ENCODE measurements around the gene USP13. TPM values are rescaled to one million over a fixed set of nuclear protein-coding genes. Genes with fewer than 3 reads are reported as not detected.

Gene USP13
- total and polyA plus RNA-seq, 4 donors, result 2.4 to 7.3 (median 4.2) TPM

DNA sequence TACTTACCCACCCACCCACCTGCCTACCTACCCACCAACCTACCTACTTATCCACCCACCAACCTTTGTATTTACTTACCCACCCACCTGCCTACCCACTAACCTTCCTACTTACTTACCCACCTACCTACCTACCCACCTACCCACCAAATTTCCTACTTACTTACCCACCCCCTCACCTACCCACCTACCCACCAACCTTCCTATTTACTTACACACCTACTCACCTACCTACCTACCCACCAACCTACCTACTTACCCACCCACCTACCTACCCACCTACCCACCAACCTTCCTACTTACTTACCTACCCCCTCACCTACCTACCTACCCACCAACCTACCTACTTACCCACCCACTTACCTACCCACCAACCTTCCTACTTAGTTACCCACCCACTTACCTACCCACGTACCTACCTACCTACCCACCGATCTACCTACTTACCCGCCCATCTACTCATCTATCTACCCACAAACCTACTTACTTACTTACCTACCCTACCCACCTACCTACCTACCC is 179.6 kb downstream of the USP13 start:
- Histone ChIP-seq H3K9me3 (ENCODE audit: control insufficient read depth in 4 of 4, low read length in 3 of 4) (no peaks in the 10 kb centered on the region), H3K27ac (ENCODE audit: low read depth in 1 of 2, low read length in 2 of 2) (no peak overlapping the region)

DNA sequence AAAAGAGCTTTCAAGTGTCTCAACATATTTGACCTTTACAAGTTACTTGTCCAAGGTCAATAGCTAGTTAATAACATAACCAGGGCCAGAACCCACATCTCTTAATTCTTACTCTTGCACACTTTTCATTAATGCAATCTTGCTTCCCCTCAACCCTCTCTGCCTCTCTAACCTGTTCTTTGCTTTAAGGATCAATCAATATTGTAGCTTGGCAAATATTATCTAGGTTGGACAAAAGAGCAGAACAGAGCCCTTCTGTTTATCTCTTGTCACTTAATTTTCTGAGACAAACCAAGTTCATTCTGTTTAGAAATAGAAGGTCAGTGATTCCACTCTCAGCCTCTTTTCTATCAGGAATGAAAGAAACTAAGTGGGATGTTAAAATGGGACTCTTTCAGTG is 180.5 kb downstream of the USP13 start:
- Histone ChIP-seq H3K36me3 (ENCODE audit: control insufficient read depth in 4 of 4, insufficient read depth in 3 of 4, low read depth in 1 of 4, low read length in 3 of 4) (no peaks in the 10 kb centered on the region), H3K9ac (ENCODE audit: low read depth in 1 of 2, low read length in 2 of 2) (no peak overlapping the region), H3K27ac (ENCODE audit: low read depth in 1 of 2, low read length in 2 of 2) (no peak overlapping the region), H3K4me1 (ENCODE audit: control insufficient read depth in 4 of 4, insufficient read depth in 4 of 4, low read length in 3 of 4) (peaks cover 0 to 4% (median 0%) of the 10 kb centered on the region in 4 donors), H3K9me3 (ENCODE audit: control insufficient read depth in 4 of 4, low read length in 3 of 4) (no peaks in the 10 kb centered on the region), H3K4me3 (ENCODE audit: low read depth in 1 of 3, low read length in 3 of 3) (no peak overlapping the region), H3K27me3 (ENCODE audit: control insufficient read depth in 4 of 4, insufficient read depth in 4 of 4, low read length in 3 of 4) (no peaks in the 10 kb centered on the region)
- no peak for DNase-seq (ENCODE audit: low spot score)
- no peak for TF ChIP-seq HNF4G (IDR thresholded peaks at IDR 0.05)
- no peak for TF ChIP-seq FOXA1 (IDR thresholded peaks at IDR 0.05)
- TF ChIP-seq TAF1 (conservative IDR thresholded peaks at IDR 0.05), result no peak
- TF ChIP-seq, protein P1, sequence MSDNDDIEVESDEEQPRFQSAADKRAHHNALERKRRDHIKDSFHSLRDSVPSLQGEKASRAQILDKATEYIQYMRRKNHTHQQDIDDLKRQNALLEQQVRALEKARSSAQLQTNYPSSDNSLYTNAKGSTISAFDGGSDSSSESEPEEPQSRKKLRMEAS (IDR thresholded peaks at IDR 0.05), result no peak
- TF ChIP-seq, protein P2, sequence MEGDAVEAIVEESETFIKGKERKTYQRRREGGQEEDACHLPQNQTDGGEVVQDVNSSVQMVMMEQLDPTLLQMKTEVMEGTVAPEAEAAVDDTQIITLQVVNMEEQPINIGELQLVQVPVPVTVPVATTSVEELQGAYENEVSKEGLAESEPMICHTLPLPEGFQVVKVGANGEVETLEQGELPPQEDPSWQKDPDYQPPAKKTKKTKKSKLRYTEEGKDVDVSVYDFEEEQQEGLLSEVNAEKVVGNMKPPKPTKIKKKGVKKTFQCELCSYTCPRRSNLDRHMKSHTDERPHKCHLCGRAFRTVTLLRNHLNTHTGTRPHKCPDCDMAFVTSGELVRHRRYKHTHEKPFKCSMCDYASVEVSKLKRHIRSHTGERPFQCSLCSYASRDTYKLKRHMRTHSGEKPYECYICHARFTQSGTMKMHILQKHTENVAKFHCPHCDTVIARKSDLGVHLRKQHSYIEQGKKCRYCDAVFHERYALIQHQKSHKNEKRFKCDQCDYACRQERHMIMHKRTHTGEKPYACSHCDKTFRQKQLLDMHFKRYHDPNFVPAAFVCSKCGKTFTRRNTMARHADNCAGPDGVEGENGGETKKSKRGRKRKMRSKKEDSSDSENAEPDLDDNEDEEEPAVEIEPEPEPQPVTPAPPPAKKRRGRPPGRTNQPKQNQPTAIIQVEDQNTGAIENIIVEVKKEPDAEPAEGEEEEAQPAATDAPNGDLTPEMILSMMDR (IDR thresholded peaks at IDR 0.05; ENCODE audit: low read depth, low read length, missing input control), result no peak
- no peak for TF ChIP-seq JUND (IDR thresholded peaks at IDR 0.05)
- TF ChIP-seq, protein P3, sequence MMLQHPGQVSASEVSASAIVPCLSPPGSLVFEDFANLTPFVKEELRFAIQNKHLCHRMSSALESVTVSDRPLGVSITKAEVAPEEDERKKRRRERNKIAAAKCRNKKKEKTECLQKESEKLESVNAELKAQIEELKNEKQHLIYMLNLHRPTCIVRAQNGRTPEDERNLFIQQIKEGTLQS (IDR thresholded peaks at IDR 0.05), result no peak
- TF ChIP-seq, protein P4, sequence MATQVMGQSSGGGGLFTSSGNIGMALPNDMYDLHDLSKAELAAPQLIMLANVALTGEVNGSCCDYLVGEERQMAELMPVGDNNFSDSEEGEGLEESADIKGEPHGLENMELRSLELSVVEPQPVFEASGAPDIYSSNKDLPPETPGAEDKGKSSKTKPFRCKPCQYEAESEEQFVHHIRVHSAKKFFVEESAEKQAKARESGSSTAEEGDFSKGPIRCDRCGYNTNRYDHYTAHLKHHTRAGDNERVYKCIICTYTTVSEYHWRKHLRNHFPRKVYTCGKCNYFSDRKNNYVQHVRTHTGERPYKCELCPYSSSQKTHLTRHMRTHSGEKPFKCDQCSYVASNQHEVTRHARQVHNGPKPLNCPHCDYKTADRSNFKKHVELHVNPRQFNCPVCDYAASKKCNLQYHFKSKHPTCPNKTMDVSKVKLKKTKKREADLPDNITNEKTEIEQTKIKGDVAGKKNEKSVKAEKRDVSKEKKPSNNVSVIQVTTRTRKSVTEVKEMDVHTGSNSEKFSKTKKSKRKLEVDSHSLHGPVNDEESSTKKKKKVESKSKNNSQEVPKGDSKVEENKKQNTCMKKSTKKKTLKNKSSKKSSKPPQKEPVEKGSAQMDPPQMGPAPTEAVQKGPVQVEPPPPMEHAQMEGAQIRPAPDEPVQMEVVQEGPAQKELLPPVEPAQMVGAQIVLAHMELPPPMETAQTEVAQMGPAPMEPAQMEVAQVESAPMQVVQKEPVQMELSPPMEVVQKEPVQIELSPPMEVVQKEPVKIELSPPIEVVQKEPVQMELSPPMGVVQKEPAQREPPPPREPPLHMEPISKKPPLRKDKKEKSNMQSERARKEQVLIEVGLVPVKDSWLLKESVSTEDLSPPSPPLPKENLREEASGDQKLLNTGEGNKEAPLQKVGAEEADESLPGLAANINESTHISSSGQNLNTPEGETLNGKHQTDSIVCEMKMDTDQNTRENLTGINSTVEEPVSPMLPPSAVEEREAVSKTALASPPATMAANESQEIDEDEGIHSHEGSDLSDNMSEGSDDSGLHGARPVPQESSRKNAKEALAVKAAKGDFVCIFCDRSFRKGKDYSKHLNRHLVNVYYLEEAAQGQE (IDR thresholded peaks at IDR 0.05), result no peak
- no peak for TF ChIP-seq GABPA (IDR thresholded peaks at IDR 0.05 in 1 of 2, conservative IDR thresholded peaks at IDR 0.05 in 1 of 2)
- no peak for TF ChIP-seq SP1 (IDR thresholded peaks at IDR 0.05)
- TF ChIP-seq YY1 (IDR thresholded peaks at IDR 0.05), result no peak
- no peak for TF ChIP-seq EGR1 (IDR thresholded peaks at IDR 0.05; ENCODE audit: low read depth in 2 of 2)
- TF ChIP-seq RAD21 (IDR thresholded peaks at IDR 0.05), result no peak
- TF ChIP-seq HNF4A (conservative IDR thresholded peaks at IDR 0.05), result no peak
- TF ChIP-seq FOXA2 (IDR thresholded peaks at IDR 0.05), result no peak
- no peak for TF ChIP-seq NR2F2 (IDR thresholded peaks at IDR 0.05)
- no peak for TF ChIP-seq RXRA (IDR thresholded peaks at IDR 0.05)

More for the DNA sequence above, 179.6 kb downstream of the USP13 start:
- TF ChIP-seq HNF4A (conservative IDR thresholded peaks at IDR 0.05) (no peak), JUND (IDR thresholded peaks at IDR 0.05) (no peak), TAF1 (conservative IDR thresholded peaks at IDR 0.05) (no peak)
- TF ChIP-seq, protein P5, sequence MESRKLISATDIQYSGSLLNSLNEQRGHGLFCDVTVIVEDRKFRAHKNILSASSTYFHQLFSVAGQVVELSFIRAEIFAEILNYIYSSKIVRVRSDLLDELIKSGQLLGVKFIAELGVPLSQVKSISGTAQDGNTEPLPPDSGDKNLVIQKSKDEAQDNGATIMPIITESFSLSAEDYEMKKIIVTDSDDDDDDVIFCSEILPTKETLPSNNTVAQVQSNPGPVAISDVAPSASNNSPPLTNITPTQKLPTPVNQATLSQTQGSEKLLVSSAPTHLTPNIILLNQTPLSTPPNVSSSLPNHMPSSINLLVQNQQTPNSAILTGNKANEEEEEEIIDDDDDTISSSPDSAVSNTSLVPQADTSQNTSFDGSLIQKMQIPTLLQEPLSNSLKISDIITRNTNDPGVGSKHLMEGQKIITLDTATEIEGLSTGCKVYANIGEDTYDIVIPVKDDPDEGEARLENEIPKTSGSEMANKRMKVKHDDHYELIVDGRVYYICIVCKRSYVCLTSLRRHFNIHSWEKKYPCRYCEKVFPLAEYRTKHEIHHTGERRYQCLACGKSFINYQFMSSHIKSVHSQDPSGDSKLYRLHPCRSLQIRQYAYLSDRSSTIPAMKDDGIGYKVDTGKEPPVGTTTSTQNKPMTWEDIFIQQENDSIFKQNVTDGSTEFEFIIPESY (IDR thresholded peaks at IDR 0.05), result no peak
- TF ChIP-seq, protein P1 (IDR thresholded peaks at IDR 0.05), result no peak
- H3K9ac ChIP-seq (ENCODE audit: low read depth in 1 of 2, low read length in 2 of 2), result no peak overlapping the region
- H3K36me3 ChIP-seq (ENCODE audit: control insufficient read depth in 4 of 4, insufficient read depth in 3 of 4, low read depth in 1 of 4, low read length in 3 of 4), result no peaks in the 10 kb centered on the region
- peaks cover 0 to 4% (median 0%) of the 10 kb centered on the region in 4 donors for H3K4me1 ChIP-seq (ENCODE audit: control insufficient read depth in 4 of 4, insufficient read depth in 4 of 4, low read length in 3 of 4)
- H3K4me3 ChIP-seq (ENCODE audit: low read depth in 1 of 3, low read length in 3 of 3), result no peak overlapping the region
- 98% methylated on average over 3 of the region's 3 CpGs for WGBS
- no peaks in the 10 kb centered on the region for H3K27me3 ChIP-seq (ENCODE audit: control insufficient read depth in 4 of 4, insufficient read depth in 4 of 4, low read length in 3 of 4)
- no peak for DNase-seq (ENCODE audit: low spot score)
